Measurements from ENCODE around the gene NAV2. TPM values are rescaled to one million over a fixed set of nuclear protein-coding genes. Genes with fewer than 3 reads are reported as not detected.

The NAV2 gene
- polyA plus RNA-seq, 1 donor: 40.4 TPM

DNA sequence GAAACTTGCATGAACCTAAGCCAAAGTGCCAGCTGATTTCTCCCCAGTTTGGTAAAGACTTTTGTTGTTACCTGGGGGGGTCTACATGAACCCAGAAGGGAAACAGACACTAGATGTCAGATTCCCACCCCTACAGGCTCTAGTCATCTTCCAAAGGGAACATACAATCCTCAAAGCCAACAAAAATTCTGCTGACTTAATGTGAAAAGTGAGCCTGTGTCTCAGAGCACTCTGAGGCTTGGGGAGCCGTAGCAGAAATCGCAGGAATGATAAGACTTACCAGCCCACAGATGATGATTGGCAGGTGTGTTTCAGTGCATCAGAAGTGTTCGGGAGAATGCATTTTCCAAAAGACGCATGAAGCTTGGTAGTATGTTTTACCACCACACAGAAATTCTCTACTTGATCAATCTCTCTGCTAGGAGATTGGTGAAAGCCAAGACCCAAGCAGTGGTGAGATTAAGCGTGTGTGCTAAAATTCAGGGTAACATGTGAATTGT is 260.5 kb downstream of the NAV2 start:
- no peak for DNase-seq

DNA sequence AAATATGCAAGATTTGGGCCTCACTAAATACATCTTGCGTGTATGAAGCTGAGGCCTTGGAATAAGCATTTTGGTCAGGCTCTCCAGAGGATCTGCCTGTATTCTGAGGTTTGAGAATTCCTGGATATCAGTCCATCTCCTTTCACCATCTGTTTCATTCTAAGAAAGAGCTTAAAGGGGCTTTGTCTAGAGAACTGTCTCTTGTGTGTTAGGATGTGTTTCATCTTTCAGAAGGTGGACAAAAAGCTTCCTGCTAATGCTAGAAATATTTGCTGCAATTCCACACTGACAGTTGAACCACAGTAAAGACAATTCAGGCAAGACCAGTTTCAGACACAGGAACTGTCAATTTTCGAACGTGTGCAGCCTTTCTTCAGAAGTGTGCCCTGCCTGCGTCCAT is 262.2 kb downstream of the NAV2 start:
- no peak for DNase-seq

DNA sequence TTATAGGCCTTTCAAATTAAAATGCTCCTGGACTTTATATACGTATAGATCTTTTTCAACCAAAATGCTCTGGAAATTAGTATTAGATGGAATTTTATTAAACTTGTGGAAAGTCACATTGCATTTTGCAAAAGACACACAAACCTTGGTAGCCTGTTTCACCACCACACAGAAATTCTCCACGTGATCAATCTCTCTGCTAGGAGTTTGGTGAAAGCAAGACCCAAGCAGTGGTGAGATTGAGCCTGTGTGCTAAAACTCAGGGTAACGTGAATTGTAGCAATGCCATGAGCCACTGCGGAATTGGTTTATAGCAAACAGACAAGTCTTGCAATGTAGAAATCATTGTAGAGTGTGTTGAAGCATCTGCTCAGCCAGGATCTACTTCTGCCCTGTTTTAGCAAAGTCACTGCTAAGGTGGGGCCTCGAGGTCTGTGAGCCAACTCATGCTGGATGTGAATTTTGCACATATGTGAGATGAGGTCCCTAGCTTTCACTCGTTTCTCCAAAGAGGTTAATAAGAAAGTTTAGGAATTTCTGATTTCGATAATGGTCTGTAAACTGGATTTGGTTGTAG is 262.9 kb downstream of the NAV2 start:
- DNase-seq: no peak

DNA sequence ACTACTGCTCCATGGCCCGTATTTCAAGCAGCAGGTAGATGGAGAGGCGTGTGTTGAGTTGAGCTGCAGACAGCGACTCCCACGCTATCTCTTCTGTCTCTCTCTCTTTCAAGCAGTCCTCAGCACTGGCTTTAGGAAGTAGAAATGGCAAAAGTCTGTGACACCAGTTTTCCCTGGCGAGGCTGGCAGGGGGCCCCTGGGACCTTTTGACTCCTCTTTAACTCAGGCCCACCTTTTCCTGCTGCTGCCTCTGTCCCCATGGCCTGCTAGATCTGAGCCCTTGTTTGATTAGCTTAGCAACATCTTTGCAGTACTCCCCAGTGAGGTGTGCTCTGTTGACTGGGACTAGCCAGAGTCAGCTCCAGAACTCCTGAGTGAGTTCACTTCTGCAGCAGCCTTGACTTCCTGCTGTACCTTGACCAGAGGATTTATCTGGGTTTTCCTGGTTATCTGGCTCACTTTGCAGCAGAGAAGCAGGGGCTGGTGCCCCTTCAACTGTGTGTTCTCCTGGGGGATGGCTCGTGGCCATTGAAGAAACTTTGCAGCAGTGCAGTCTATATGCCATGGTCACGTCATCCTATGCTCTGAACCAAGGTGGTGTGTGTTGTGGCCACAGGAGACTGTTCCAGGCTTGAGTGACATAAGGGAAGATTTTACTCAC is 263.8 kb downstream of the NAV2 start:
- DNase-seq: no peak

DNA sequence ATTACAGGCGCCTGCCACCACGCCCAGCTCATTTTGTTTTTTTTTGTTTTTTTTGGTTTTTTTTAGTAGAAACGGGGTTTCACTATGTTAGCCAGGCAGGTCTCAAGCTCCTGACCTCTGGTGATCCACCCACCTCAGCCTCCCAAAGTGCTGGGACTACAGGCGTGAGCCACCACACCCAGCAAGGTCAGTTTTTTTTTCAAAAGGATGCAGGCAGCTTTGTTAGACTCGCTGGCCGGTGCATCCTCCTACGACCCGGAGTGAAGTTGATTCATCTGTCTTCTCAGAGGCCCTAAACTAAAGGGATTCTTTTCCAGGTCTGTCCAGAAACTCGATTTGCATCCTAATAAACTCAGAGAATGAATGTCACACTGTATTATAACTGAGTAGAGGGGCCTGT is 265.3 kb downstream of the NAV2 start:
- no peak for DNase-seq

DNA sequence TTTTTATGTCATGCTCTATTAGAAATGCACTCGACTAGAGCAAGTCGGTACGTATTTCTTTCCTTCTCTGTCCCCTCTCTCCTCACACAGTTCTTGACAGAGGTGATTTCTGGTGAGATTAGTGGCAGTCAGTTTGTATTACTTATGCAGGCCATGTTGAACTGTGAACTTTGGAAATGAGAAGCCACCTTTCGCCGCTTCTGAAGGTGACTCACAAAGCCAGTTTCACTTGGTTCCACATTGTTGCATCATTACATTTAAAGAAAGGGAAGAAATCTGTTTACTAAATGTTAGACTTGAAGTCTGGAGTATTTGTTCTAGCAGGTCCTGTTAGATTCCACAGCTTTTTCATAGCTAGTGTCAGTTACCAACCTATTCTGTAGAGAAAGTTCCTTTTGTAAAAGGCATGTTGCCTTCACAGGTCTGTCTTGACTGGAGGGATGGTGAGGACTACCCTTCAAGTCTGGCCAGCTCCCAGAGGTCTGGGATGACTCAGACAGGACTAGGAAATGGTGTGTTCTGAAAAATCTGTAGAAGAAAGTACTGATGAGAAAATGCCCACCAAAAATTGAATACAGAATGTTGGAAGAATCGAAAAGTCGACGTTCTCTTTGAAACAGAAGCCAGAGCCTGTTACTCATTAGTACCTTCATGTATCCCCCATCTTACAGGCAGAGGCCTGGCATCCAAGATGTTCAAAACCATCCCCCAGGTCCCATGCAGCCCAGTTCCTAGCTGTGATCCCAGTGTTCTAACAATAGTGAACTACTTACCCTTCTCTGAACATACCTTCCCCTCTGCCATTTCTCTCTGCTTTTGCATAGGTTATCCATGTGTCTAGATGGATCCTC is 266.3 kb downstream of the NAV2 start:
- no peak for DNase-seq

DNA sequence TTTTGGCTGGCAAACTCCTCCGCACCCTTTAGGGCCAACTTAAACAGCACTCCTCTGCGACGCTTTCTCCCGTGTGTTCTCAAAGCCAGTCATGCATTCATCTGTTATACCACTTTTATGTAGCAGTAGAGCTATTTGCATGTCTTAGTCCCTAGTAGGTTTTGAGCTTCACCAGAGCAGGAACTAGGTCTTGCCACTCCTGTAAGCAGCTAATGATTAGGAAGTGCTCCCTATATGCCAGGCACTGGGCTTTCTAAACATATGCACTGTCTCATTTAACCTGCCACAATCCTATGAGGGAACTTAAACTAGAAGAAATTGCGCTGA is 266.8 kb downstream of the NAV2 start:
- no peak for DNase-seq

DNA sequence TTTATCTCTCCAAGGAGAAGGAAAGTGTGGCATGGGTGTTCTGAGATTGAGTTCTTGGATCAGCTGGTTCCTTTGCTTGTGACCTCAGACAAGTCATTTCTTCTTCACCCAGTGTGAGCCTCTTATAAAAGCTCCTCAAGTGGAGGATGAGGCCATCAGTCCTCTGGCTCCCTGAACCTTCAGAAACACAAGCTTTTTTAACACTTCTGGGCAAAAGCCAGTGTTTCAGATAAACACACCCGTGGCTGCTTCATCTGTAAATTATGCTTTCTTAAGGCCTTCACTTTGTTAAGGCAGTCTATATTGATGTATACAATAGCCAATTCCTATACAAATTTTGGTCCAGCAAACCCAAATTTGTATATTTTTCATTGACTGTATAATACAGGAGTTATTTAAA is 267.8 kb downstream of the NAV2 start:
- no peak for DNase-seq

DNA sequence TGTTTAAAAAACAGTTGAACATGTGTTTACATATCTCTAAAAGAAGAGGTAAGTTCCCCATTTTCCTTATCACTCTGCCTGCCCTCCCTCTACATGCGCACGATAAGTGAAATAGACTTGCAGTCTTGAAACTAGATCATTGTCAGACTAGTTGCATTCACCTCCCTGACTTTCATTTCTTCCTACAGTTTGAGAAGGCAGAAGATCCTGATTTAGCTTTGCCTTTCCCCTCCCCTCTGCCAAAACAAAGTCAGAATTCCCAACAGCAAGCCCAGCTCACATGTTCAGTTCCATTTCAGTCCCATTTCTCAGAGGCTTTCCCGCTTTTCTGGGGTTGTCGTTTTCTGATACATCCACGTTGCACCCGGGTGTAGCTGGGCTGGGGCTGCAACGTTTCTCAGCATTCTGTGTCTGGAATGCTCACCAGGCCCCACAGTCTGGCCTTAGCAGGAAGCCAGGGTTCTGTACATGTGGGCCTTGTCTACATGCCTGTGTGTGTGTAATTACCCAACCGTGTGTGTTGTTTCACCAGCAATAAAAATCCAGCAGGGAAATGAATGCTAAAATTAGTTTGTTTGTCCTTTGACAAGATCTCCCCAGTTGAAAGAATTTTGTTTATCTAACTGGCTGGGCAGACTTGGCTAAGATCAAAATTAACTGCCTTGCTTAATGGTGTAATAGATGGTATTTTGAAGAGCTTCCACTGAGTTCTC is 268.5 kb downstream of the NAV2 start:
- DNase-seq: no peak

DNA sequence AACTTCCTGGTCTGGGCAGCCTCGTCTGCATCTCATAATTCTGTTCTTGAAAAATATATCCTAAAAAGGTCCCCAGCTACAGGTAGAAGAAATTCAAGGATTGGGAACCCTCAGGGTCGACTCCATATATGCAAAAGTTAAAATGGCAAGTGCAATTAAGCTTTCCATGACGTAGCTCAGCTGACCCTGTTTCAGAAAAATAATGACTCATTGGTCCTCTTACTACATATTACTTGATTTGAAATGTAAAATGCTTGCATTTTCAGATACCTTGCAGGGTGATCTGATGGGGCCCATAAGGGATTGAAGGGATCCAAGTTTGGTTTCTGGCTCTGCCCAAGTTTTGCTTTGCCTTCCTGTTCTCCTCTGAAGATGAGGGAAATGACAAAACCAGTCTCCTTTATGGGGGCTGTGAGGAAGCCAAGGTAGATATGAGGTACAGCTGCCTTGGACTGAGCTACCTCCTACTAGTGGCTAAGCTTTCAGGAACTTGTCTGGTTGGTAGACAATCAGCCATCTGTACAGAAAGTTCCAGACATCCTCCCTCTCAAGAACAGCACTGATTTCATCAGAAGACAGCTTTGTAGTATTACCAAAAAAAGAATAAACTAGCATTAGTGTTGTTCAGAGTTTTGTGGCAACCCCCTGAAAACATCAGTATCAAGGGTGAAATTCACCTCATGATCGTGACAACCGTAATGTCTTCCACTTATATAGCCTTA is 270.3 kb downstream of the NAV2 start:
- no peak for DNase-seq

DNA sequence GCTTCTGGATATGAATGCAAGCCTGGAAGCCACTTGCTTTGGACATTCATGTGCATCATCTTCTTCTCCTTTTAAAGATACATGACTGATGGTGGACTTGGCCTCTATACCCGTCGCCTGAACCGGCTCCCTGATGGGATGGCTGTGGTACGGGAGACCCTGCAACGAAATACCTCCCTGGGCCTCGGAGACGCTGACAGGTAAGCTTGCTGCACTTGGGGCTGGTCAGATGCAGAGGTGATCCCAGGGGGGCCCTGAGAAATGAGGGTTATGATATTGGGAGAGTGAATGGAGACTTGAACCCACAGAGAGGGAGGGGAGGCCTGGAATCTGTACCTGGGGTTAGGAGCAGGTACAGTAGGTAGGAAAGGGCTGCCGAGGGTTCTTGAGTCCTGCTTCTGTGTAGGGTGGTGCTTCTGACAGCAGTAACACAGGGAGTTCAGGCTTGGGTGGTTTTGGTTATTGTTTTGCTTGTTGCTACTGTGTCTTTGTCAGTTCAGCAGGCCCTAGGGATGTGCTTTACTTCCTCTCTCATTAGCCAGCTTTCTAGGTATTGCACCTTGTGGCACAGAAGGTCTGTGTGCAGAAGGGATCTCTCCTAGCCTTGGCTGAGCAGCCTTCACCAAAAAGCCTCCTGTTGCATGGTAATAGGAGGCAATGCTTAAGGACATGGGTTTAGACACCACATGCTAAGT is 271.6 kb downstream of the NAV2 start:
- DNase-seq: no peak

DNA sequence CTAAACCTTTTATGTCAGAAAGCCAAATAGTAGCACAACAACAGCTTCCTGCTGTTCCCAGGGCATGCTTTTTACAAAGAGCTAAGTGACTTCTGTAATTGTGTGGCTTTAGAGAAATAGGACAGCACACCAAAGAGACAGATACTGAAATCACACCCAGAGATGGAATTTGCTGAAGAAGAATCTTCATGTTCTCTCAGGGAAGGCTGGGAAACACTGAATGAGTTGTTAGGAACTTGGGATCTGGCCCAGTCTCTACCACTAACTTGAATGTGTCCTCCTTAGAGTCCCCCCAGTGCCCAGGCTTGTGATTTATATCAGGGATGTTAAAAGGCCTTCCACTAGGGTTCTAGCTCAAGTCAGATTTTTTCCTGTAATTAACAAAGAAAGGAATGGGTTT is 272.5 kb downstream of the NAV2 start:
- DNase-seq: no peak

DNA sequence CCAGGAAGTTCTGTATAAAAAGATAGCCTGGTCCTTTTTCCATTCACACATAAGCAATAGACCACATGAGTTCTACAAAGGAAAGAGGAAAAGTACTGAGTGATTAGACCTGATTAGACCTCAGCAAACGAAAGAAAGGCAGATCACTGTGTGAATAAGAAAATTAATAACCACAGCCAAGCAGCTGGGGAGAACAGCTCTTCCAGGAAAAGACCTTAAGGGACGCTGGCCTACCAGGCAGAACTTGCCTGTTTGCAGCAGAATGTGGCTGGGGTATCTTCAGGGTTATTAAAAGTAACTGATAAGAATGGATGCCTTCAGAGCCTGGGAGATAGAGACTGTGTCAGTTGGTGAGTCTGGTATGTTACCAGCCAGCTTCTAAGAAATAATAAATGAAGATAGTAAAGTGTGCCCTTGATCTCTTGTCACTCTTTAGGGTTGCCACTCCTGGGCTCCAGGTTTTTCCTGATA is 274.7 kb downstream of the NAV2 start:
- no peak for DNase-seq

DNA sequence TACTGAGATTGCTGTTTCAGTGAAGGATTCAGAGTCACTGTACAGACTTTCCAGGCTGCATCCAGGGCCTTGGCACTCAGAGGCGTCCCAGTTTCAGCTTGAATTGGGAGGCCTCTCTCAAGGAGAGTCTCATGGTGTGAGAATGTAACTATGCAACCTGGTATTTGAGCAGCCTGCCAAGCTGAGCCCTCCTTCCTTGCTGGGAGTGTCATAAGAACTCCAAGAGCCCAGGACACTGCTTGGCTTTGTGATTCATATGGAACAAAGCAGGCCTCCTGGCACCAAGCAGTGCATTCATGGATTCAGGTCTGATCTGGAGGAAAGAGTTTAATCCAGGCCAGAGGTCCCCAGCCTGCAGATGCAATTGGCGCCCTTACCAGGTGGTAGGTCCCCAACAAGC is 276.0 kb downstream of the NAV2 start:
- no peak for DNase-seq

DNA sequence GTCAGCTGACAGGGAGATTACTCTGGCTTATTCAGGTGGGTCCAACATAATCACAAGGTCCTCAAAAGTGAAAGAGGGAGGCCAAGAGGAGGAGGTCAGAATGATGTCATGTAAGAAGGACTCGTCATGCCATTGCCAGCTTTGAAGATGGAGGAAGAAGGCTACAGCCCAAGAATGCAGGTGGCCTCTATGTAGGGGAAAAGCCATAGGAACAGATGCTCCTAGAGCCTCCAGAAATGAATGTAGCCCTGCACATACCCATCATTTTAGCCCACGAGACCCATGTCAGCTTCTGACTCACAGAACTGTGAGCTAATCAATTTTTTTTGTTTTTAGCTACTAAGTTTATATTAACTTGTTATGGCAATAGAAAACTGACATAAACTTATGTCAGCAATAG is 276.6 kb downstream of the NAV2 start:
- no peak for DNase-seq

DNA sequence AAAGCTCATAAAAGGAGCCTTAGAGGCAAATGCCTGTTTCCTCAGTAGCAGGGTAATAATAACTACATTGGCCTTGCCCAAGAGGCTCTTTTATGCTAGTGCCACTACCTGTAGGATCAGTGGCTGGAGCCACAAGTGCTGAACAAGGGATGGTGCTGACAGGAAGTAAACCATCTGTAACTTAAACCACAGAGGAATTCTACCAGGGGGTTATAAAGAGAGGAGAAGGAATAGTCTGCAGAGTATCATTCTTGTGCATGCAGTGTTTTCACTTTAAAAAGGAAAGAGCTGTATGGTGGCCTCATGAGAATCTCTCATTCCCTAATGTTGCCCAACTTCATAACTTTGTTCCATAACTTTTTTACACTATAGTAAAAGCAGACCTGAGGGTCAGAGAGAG is 279.5 kb downstream of the NAV2 start:
- DNase-seq: no peak

DNA sequence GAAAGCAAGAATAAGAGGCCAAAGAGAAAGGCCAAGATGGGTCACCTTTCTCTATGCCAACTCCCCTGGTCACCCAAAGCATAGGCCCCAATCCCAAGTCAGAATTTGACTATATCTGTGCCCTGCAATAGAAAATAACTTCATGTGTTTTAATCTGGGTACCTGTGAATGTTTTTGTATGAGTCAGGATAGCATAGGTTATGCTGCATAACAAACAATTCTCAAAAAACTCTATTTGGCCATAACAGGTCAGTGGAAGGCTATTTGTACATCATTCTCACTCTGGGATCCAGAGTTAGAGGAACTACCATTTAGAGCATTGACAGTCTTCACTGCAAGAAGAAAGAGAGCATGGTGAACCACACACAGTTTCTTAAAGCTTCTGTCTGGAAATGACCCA is 280.4 kb downstream of the NAV2 start:
- DNase-seq: no peak

DNA sequence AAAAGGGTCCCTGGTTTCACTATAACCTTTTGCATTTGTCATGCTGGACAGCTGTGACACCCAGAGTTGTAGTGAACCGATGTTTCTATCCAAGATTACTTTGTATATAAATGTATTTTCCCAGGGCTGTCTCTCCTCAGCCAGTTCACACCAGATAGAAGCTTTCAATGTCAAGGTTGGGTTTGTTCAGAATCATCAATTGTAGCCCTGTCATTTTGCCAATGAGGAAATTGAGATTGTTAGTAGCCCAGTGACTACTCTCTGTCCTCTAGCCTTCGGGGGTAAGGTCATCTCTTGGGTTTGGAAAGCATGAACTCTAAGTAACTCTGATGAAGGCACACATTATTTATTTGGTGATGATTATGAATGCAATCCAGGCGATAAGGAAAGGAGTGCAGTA is 282.0 kb downstream of the NAV2 start:
- DNase-seq: no peak

DNA sequence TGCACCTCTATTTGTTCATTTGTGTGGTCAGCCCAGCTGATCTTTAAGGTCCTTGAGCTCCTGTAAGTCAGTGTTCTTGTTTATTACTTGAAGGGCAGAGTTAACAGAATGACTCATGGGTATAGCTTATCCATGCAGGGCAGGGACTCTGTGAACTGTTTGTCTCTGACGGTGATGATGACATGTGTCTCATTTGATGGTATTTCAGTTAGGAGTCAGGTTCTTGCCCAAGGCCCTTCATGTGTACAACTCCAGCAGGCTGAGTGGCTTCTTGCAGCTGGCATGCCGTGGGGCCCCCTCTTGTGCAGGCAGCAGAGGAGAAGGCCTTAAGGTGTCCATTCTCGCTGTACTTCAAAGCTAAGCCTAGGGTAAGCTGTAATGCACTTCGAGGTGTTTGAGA is 282.5 kb downstream of the NAV2 start:
- DNase-seq: no peak

DNA sequence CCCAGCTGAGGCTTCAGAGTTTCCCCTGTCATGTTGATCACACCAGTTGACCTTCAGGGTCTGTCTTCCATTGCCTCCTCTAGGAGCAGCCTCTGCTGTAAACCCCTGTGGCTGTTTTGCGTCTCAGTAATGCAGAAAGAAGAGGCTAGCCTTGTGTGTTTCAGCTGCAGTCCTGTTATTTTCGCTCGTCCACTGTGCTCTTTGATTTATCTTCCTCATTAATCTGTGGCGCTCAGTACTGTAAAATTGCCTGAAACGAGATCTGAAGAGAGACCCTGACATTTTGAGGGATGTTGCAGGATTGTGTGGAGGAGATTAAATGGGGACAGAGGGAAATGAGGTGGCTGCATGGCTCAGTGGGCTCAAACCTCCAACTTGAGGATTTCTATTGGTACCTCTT is 283.9 kb downstream of the NAV2 start:
- no peak for DNase-seq

DNA sequence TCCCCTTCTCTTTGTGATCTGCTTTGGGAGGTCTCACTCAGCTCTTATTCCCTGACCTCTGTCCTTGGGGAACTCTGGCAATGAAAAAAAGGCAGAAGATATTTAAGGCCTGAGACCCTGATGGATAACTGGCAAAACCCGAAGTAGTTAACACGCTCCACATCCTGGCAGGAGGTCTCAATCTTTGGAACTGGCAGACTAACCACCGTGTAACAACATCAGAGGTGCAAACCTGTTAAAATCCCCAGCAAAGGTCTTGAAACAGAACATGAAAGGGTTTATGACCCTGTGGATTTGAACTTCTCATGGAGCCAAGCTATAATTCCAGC is 287.3 kb downstream of the NAV2 start:
- no peak for DNase-seq
